ENCODE results near the gene VIL1. TPM values are rescaled to one million over a fixed set of nuclear protein-coding genes. Genes with fewer than 3 reads are reported as not detected.
A peak's percentile ranks its signal among the peaks of the same experiment; 100 is the strongest.

Gene VIL1
- total and polyA plus RNA-seq, 2 of the 13 experiments (the other 11 are each of a cell fraction or from before 2014, with no cell fraction given), result 287 to 301 TPM

GRCh38 chr2:218397820-218398436 is 21.0 kb upstream of the VIL1 start (continued):
- TF ChIP-seq MAX (IDR thresholded peaks at IDR 0.05) (no peak), NFRKB (IDR thresholded peaks at IDR 0.05) (no peak), CREBL2 (CRISPR knock-in tag; IDR thresholded peaks at IDR 0.05; ENCODE audit: borderline replicate concordance) (no peak), RARA (CRISPR knock-in tag; IDR thresholded peaks at IDR 0.05) (peak; percentile 87), XBP1 (CRISPR knock-in tag; IDR thresholded peaks at IDR 0.05) (no peak), HNRNPH1 (optimal IDR thresholded peaks at IDR 0.05; ENCODE audit: low read depth, low read length) (no peak), ZNF510 (CRISPR knock-in tag; IDR thresholded peaks at IDR 0.05; ENCODE audit: low read depth) (peak; percentile 27; the same call in 1 of the 2 replicates), ZNF335 (CRISPR knock-in tag; IDR thresholded peaks at IDR 0.05) (peak; percentile 44; the same call in 1 of the 2 replicates), ZNF441 (CRISPR knock-in tag; IDR thresholded peaks at IDR 0.05; ENCODE audit: borderline replicate concordance) (peak; percentile 38; the same call in 1 of the 2 replicates), MXI1 (IDR thresholded peaks at IDR 0.05; ENCODE audit: borderline replicate concordance, low read depth, low read length) (peak; percentile 66; the same call in 1 of the 3 replicates), ATF2 (CRISPR knock-in tag; IDR thresholded peaks at IDR 0.05) (peak; percentile 33; the same call in 1 of the 2 replicates), REPIN1 (CRISPR knock-in tag; IDR thresholded peaks at IDR 0.05; ENCODE audit: borderline replicate concordance, low read depth) (no peak; the same call in none of the 2 replicates), THRA (CRISPR knock-in tag; IDR thresholded peaks at IDR 0.05; ENCODE audit: borderline replicate concordance) (peak; percentile 63), ZNF484 (CRISPR knock-in tag; IDR thresholded peaks at IDR 0.05; ENCODE audit: borderline replicate concordance, low read depth) (peak; percentile 71; the same call in 1 of the 2 replicates), MAF1 (CRISPR knock-in tag; IDR thresholded peaks at IDR 0.05; ENCODE audit: borderline replicate concordance) (peak; percentile 67; the same call in 1 of the 2 replicates), ZMYM4 (CRISPR knock-in tag; IDR thresholded peaks at IDR 0.05) (peak; percentile 61; the same call in 1 of the 2 replicates), NFKBIZ (CRISPR knock-in tag; IDR thresholded peaks at IDR 0.05) (no peak), ZUFSP (CRISPR knock-in tag; IDR thresholded peaks at IDR 0.05; ENCODE audit: borderline replicate concordance) (no peak), PHF20 (CRISPR knock-in tag; IDR thresholded peaks at IDR 0.05) (no peak), HMGXB4 (CRISPR knock-in tag; IDR thresholded peaks at IDR 0.05; ENCODE audit: borderline replicate concordance in 1 of 2, low read depth in 1 of 2) (peak; percentile 76 to 77), E2F5 (CRISPR knock-in tag; conservative IDR thresholded peaks at IDR 0.05) (no peak)

All from HepG2 (cell line).